Upper lobe of left lung (tissue), 4 donors: ENCODE data around the gene GXYLT1.
"Not testable (repeated sequence)": the region's sequence is repeated elsewhere in the genome, so short reads cannot be mapped to it uniquely, and the experiment has no call there.

Source experiments
- CTCF ChIP-seq, 6 experiments: fragments of 450-650 bp in 4 of 6; fragments of 200-600 bp in 2 of 6; sonication (generic) in 2 of 6; IDR thresholded peaks; one replicate each; pipeline ENCODE4 v1.5.1; 2016 to 2019; ENCODE audit warnings: antibody characterized with exemption in 6 of 6
- POLR2A ChIP-seq, 4 donors: fragments of 450-650 bp; IDR thresholded peaks; one replicate each; pipeline ENCODE4 v1.5.1; 2016 to 2017; ENCODE audit warnings: antibody characterized with exemption in 4 of 4, mild to moderate bottlenecking in 2 of 4
- POLR2AphosphoS5 ChIP-seq, 2 donors: sonication (generic); formaldehyde crosslinking; IDR thresholded peaks; one replicate each; pipeline ENCODE4 v1.5.1; 2017; ENCODE audit warnings: antibody characterized with exemption in 2 of 2

DNA sequence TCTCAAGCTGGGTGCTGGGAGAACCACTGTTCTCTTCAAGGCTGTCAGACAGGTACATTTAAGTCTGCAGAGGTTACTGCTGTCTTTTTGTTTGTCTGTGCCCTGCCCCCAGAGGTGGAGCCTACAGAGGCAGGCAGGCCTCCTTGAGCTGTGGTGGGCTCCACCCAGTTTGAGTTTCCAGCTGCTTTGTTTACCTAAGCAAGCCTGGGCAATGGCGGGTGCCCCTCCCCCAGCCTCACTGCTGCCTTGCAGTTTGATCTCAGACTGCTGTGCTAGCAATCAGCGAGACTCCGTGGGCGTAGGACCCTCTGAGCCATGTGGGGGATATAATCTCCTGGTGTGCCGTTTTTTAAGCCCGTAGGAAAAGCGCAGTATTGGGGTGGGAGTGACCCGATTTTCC is 95.7 kb downstream of the GXYLT1 start:
- TF ChIP-seq POLR2AphosphoS5, CTCF, POLR2A (IDR thresholded peaks at IDR 0.05): not testable (repeated sequence)
